Activated CD8-positive, alpha-beta T cell treated with anti-CD3 and anti-CD28 coated beads for 36 hours (primary cell): ENCODE measurements around the gene NUAK2. TPM values are rescaled to one million over a fixed set of nuclear protein-coding genes. Genes with fewer than 3 reads are reported as not detected.
A peak's percentile ranks its signal among the peaks of the same experiment; 100 is the strongest.
"Not testable (repeated sequence)": the region's sequence is repeated elsewhere in the genome, so short reads cannot be mapped to it uniquely, and the experiment has no call there.

ENCODE experiments used
- ATAC-seq: fragments of 200-7000 bp; cut with Tn5 transposase; one replicate; pipeline ENCODE4 v1.10.0; 2021; ENCODE audit warnings: mild to moderate bottlenecking, moderate library complexity
- CTCF ChIA-PET: fragments of 350-600 bp; sonication (Branson Sonifier 250); formaldehyde crosslinking; loops from one replicate; lab custom pipeline; 2021; ENCODE audit warnings: antibody characterized with exemption; lab: Charles Lee
- POLR2A ChIA-PET: fragments of 350-600 bp; sonication (Branson Sonifier 250); formaldehyde crosslinking; loops from one replicate; lab custom pipeline; 2021; ENCODE audit warnings: antibody characterized with exemption; lab: Charles Lee
- DNase-seq: peaks from one replicate; pipeline ENCODE4 v3.0.0-alpha.2; 2020
- H3K27ac Mint-ChIP-seq: one replicate; pipeline ENCODE4 v1.8.0; 2021; ENCODE audit warnings: mild to moderate bottlenecking, mixed read lengths
- H3K27me3 Mint-ChIP-seq: one replicate; pipeline ENCODE4 v1.8.0; 2021; ENCODE audit warnings: mixed read lengths
- H3K36me3 Mint-ChIP-seq: one replicate; pipeline ENCODE4 v1.8.0; 2021; ENCODE audit warnings: low read depth, mixed read lengths
- H3K4me1 Mint-ChIP-seq: one replicate; pipeline ENCODE4 v1.8.0; 2021; ENCODE audit warnings: low read depth, mixed read lengths
- H3K4me3 Mint-ChIP-seq: one replicate; pipeline ENCODE4 v1.8.0; 2021; ENCODE audit warnings: mild to moderate bottlenecking, moderate library complexity, mixed read lengths
- H3K9me3 Mint-ChIP-seq: one replicate; pipeline ENCODE4 v1.8.0; 2021; ENCODE audit warnings: mixed read lengths
- CTCF ChIP-seq: fragments of 200-600 bp; IDR thresholded peaks from one replicate; pipeline ENCODE4 v1.8.0; 2022; ENCODE audit warnings: antibody characterized with exemption, mild to moderate bottlenecking
- intact Hi-C: fragments of 100-400 bp; cut with micrococcal nuclease; formaldehyde crosslinking; loops from one replicate; pipeline ENCODE4 v1.10.0; 2022
- total RNA-seq, 2 experiments: library from RNA; stranded (reverse); gene quantifications; one replicate each; pipeline ENCODE4 v1.2.3, GENCODE V29; 2021

The NUAK2 gene
- total RNA-seq, 2 experiments from 2014 or later: 1.9 TPM

DNA sequence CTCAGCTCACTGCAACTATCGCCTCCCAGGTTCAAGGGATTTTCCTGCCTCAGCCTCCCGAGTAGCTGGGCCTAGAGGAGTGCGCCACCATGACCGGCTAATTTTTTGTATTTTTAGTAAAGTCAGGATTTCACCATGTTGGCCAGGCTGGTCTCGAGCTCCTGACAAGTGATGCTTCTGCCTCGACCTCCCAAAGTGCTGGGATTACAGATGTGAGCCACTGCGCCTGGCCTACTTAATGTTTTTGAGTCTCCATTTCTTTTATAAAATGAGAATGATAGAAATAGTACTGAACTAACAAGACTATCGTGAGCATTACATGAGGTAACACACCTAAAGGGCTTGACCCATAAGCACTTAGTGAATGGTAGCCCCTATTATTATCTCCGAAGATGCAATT is 21.4 kb downstream of the NUAK2 start:
- no peaks in the 10 kb centered on the region for H3K9me3 Mint-ChIP-seq
- peaks cover 9% of the 10 kb centered on the region for H3K36me3 Mint-ChIP-seq
- POLR2A ChIA-PET: interaction anchor here (0.9 to 2.2 kb wide), 2 partner anchors 9 to 14 kb away, joined by 3 to 10 read pairs; no protein-coding TSS in a partner anchor
- TF ChIP-seq CTCF: no peak
- intact Hi-C loops: no loop called here
- no peak overlapping the region for H3K4me3 Mint-ChIP-seq
- no peaks in the 10 kb centered on the region for H3K27me3 Mint-ChIP-seq
- CTCF ChIA-PET: interaction anchor here (0.8 to 3.7 kb wide), 6 partner anchors 19 to 54 kb away, joined by 3 to 13 read pairs (median 3); no protein-coding TSS in a partner anchor
- H3K27ac Mint-ChIP-seq: no peak overlapping the region
- no peak for ATAC-seq
- DNase-seq: no peak
- H3K4me1 Mint-ChIP-seq: peaks cover 44% of the 10 kb centered on the region

DNA sequence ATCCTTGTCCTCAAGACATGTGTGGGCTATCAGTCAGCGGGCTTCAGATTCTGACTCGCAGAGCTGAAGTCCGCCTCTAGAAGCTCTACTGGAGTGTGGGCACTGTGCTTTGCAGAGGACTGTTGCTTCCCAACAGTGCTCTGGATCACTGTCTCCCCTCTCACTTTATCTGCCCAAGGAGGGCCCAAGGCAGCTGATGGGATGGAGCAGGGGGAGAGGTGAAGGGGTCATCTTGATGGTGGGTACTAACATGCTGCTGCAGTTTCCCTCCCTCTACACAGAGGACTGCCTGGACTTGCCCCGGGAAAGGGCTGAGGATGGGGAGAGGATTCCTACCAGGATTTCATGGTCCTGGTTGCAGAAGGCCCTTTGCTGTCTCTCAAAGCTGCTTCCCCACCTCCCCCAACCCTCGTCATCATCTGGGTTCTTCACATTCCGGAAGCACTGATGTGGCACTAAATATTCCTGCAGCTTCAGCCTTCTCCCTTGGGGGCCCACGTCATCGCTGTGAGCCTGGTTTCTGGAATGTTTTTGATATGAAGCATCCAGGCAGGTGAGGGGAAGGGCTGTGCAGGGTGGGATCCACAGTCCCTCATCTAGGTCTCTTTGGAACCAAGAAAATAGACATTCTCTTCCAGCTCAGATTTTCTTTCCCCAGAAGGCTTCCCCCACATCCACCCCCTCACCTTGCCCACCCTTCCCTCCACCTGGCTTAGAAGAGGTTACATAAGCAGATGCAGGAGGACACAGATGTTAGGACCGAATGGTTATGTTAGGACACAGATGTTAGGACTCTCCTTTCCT is 23.2 kb downstream of the NUAK2 start:
- H3K27me3 Mint-ChIP-seq: no peaks in the 10 kb centered on the region
- ChIA-PET POLR2A (interaction anchor here (0.6 to 2.2 kb wide), 2 partner anchors 15 to 20 kb away, joined by 3 to 10 read pairs; no protein-coding TSS in a partner anchor), CTCF (interaction anchor here (0.8 to 3.7 kb wide), 4 partner anchors 25 to 42 kb away, joined by 3 to 13 read pairs (median 3); no protein-coding TSS in a partner anchor)
- H3K36me3 Mint-ChIP-seq: peaks cover 4% of the 10 kb centered on the region
- no peak for TF ChIP-seq CTCF
- peaks cover 53% of the 10 kb centered on the region for H3K4me1 Mint-ChIP-seq
- ATAC-seq (no peak), DNase-seq (no peak)
- H3K9me3 Mint-ChIP-seq: no peaks in the 10 kb centered on the region
- H3K4me3 Mint-ChIP-seq: no peak overlapping the region
- intact Hi-C loops: no loop called here
- peak overlapping the region; percentile 42 for H3K27ac Mint-ChIP-seq

- POLR2A ChIA-PET: interaction anchor here (0.6 to 2.2 kb wide), 2 partner anchors 16 to 21 kb away, joined by 3 to 10 read pairs; no protein-coding TSS in a partner anchor
- intact Hi-C loops: not testable (repeated sequence)
Measured at GRCh38 chr1:205297546-205298177, 23.9 kb downstream of the NUAK2 start.

DNA sequence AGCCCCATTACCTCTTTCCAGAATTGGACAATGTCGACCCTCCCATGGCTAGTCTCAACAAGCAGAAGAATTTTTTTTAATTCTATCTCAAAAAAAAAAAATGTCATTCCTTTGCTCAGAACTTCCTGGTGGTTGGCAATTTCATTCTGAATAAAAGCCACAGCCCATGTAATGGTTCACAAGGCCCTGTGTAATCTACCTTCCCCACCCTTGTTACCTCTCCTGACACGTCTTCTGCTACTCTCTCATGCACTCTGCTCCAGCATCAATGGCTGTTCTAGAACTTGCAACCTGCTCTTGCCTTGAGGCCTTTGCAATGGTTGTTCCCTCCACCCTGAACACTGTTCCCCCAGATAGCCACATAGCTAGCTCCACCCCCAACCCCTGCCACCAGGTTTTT is 25.4 kb downstream of the NUAK2 start:
- ATAC-seq: peak; percentile 40

More at GRCh38 chr1:205297546-205298177, 23.9 kb downstream of the NUAK2 start:
- not testable (repeated sequence) for DNase-seq, H3K36me3 Mint-ChIP-seq, H3K27me3 Mint-ChIP-seq, ATAC-seq, H3K9me3 Mint-ChIP-seq, H3K4me3 Mint-ChIP-seq, H3K27ac Mint-ChIP-seq
- CTCF ChIA-PET: interaction anchor here (0.8 to 3.7 kb wide), 3 partner anchors 24 to 38 kb away, joined by 3 to 13 read pairs (median 3); no protein-coding TSS in a partner anchor
- peaks cover 54% of the 10 kb centered on the region for H3K4me1 Mint-ChIP-seq

More for the DNA sequence above, 25.4 kb downstream of the NUAK2 start:
- Mint-ChIP-seq H3K9me3 (no peaks in the 10 kb centered on the region), H3K4me1 (peaks cover 58% of the 10 kb centered on the region), H3K36me3 (no peaks in the 10 kb centered on the region), H3K27me3 (no peaks in the 10 kb centered on the region), H3K27ac (no peak overlapping the region), H3K4me3 (no peak overlapping the region)
- CTCF ChIA-PET: interaction anchor here (1.1 to 2.3 kb wide), 2 partner anchors 29 to 39 kb away, joined by 4 to 9 read pairs; no protein-coding TSS in a partner anchor
- no peak for TF ChIP-seq CTCF
- intact Hi-C loops: no loop called here
- no peak for DNase-seq
- POLR2A ChIA-PET: interaction anchor here (0.7 to 1.0 kb wide), 3 partner anchors 13 to 97 kb away, joined by 3 to 5 read pairs (median 3); no protein-coding TSS in a partner anchor
